Measurements from ENCODE around the gene ZNF19. TPM values are rescaled to one million over a fixed set of nuclear protein-coding genes. Genes with fewer than 3 reads are reported as not detected.

Gene ZNF19
- total and polyA plus RNA-seq, 2 of the 8 experiments (the other 6 are each of a cell fraction or from before 2014, with no cell fraction given) = 1.5 to 3.5 TPM

GRCh38 chr16:71426069-71426879 is 62.9 kb downstream of the ZNF19 start (continued):
- no peak; the same call in 1 of the 2 replicates for TF ChIP-seq PHF8 (conservative IDR thresholded peaks at IDR 0.05; ENCODE audit: low read depth, low read length)
- no peak for TF ChIP-seq MAX (IDR thresholded peaks at IDR 0.05)
- TF ChIP-seq RAD21 (IDR thresholded peaks at IDR 0.05 in 1 of 2, conservative IDR thresholded peaks at IDR 0.05 in 1 of 2; ENCODE audit: low read depth in 2 of 2, low read length in 2 of 2) = no peak
- TF ChIP-seq HDAC2 (IDR thresholded peaks at IDR 0.05; ENCODE audit: borderline replicate concordance in 1 of 2, low read depth in 2 of 2, low read length in 2 of 2) = peak; percentile 74 to 90; a peak in 1 of 4 replicates

Data from H1 (cell line).